Aorta (tissue), 5 donors: ENCODE data around the gene TRMT1. TPM values are rescaled to one million over a fixed set of nuclear protein-coding genes. Genes with fewer than 3 reads are reported as not detected.
A peak's percentile ranks its signal among the peaks of the same experiment; 100 is the strongest.

Experiments
- ATAC-seq: fragments of 200-7000 bp; cut with Tn5 transposase; one replicate; pipeline ENCODE4 v1.9.1; 2022; ENCODE audit warnings: moderate library complexity; ENCODE audit not compliant: low FRiP score
- DNase-seq, 2 donors: peaks; one replicate each; pipeline ENCODE4 v3.0.0-alpha.2; 2020
- H3K27ac ChIP-seq, 2 donors: one replicate each; pipeline ENCODE4 v1.5.1; 2013; ENCODE audit warnings: low read length in 2 of 2, mild to moderate bottlenecking in 2 of 2, moderate library complexity in 2 of 2, control low read depth in 1 of 2, inconsistent platforms in 1 of 2, low read depth in 1 of 2
- H3K27me3 ChIP-seq, 2 donors: one replicate each; pipeline ENCODE4 v1.6.1; 2013; ENCODE audit warnings: control low read depth in 1 of 2, low read length in 1 of 2, mild to moderate bottlenecking in 1 of 2, moderate library complexity in 1 of 2; ENCODE audit not compliant: insufficient read depth in 2 of 2, control insufficient read depth in 1 of 2
- H3K36me3 ChIP-seq, 2 donors: one replicate each; pipeline ENCODE4 v1.6.1; 2013; ENCODE audit warnings: control low read depth in 1 of 2, low read length in 1 of 2, mild to moderate bottlenecking in 1 of 2; ENCODE audit not compliant: insufficient read depth in 2 of 2, control insufficient read depth in 1 of 2
- H3K4me1 ChIP-seq, 2 donors: one replicate each; pipeline ENCODE4 v1.6.1; 2013; ENCODE audit warnings: low read length in 2 of 2, control low read depth in 1 of 2, mild to moderate bottlenecking in 1 of 2, moderate library complexity in 1 of 2; ENCODE audit not compliant: insufficient read depth in 2 of 2, control insufficient read depth in 1 of 2
- H3K4me3 ChIP-seq, 2 donors: one replicate each; pipeline ENCODE4 v1.5.1; 2013; ENCODE audit warnings: low read length in 2 of 2, control low read depth in 1 of 2, mild to moderate bottlenecking in 1 of 2
- H3K9me3 ChIP-seq: one replicate; pipeline ENCODE4 v1.6.1; 2013; ENCODE audit warnings: mild to moderate bottlenecking, low read length; ENCODE audit not compliant: control insufficient read depth
- WGBS, 2 donors: extraction: QIAGEN DNeasy Blood & Tissue Kit; methylation state at CpG; one replicate each; pipeline ENCODE4 v1.1.7; 2013; 5-methylcytosine and 5-hydroxymethylcytosine counted together
- intact Hi-C, 2 donors: fragments of 100-400 bp; cut with DNase I; formaldehyde crosslinking; loops; one replicate each; pipeline versions ENCODE4 v1.14.2 to v1.15.0; 2022
- polyA plus RNA-seq, 2 donors: library from polyadenylated mRNA; stranded (reverse); fragments of 200-250 nt; gene quantifications; one replicate each; pipeline ENCODE4 v1.2.3, GENCODE V29; 2013
- total RNA-seq, 2 donors: library from RNA; stranded (reverse); fragmentation: NEBNext Ultra II Directional; extraction: Animal tissue kit (Norgen Biotek cat#: 25700); gene quantifications; one replicate each; pipeline ENCODE4 v1.2.1, GENCODE V29; 2021
- donor health status: healthy with polysubstance abuse.
- donor health status: Bipolar disorder and iron deficiency.
- donor health status: DM: no; HTN: no; CAD: no.
- donor health status: DM: no; HTN: no; CAD: no.
- donor health status: DM: yes; HTN: yes; CAD: no.

TRMT1 gene
- total and polyA plus RNA-seq, 4 donors = 17.9 to 62.2 (median 25.2) TPM

- intact Hi-C loops = no loop called here
- Histone ChIP-seq H3K36me3 (no peaks in the 10 kb centered on the region), H3K27me3 (no peaks in the 10 kb centered on the region), H3K4me1 (no peaks in the 10 kb centered on the region), H3K9me3 (no peaks in the 10 kb centered on the region), H3K27ac (peak overlapping the region in 1 of 2 donors; percentile 15), H3K4me3 (no peak overlapping the region)
- DNase-seq = no peak
- ATAC-seq = no peak
- WGBS, 2 donors = 12 to 14% methylated on average over 8 of the region's 8 CpGs
Observed at GRCh38 chr19:13076320-13076719, 40.2 kb downstream of the TRMT1 start.

GRCh38 chr19:13074378-13074777 is 42.2 kb downstream of the TRMT1 start:
- Histone ChIP-seq H3K27me3 (no peaks in the 10 kb centered on the region), H3K4me3 (no peak overlapping the region), H3K36me3 (no peaks in the 10 kb centered on the region), H3K27ac (no peak overlapping the region), H3K4me1 (no peaks in the 10 kb centered on the region), H3K9me3 (no peaks in the 10 kb centered on the region)
- no peak for DNase-seq
- no peak for ATAC-seq
- WGBS, 2 donors = 45 to 49% methylated on average over 4 of the region's 4 CpGs
- intact Hi-C loops = no loop called here

GRCh38 chr19:13073263-13073662 is 43.3 kb downstream of the TRMT1 start:
- Histone ChIP-seq H3K4me1 (no peaks in the 10 kb centered on the region), H3K9me3 (no peaks in the 10 kb centered on the region), H3K27ac (peak overlapping the region in 1 of 2 donors; percentile 13), H3K4me3 (no peak overlapping the region), H3K27me3 (no peaks in the 10 kb centered on the region), H3K36me3 (no peaks in the 10 kb centered on the region)
- WGBS, 2 donors = 61 to 71% methylated on average over 5 of the region's 5 CpGs
- intact Hi-C loops = no loop called here
- ATAC-seq (no peak), DNase-seq (no peak)

- ATAC-seq (no peak), DNase-seq (no peak)
- Histone ChIP-seq H3K36me3 (no peaks in the 10 kb centered on the region), H3K27me3 (no peaks in the 10 kb centered on the region), H3K27ac (peak overlapping the region in 1 of 2 donors; percentile 0), H3K4me3 (no peak overlapping the region), H3K4me1 (no peaks in the 10 kb centered on the region), H3K9me3 (no peaks in the 10 kb centered on the region)
- WGBS, 2 donors = 38 to 50% methylated on average over 8 to 9 of the region's 9 CpGs
- intact Hi-C loops = no loop called here
Observed at GRCh38 chr19:13072188-13072908, 44.2 kb downstream of the TRMT1 start.

- Histone ChIP-seq H3K4me3 (no peak overlapping the region), H3K27ac (peak overlapping the region in 1 of 2 donors; percentile 71), H3K9me3 (no peaks in the 10 kb centered on the region), H3K36me3 (no peaks in the 10 kb centered on the region), H3K27me3 (no peaks in the 10 kb centered on the region), H3K4me1 (no peaks in the 10 kb centered on the region)
- ATAC-seq (no peak), DNase-seq (no peak)
- WGBS, 2 donors = 33 to 35% methylated on average over 9 of the region's 9 CpGs
- intact Hi-C loops = no loop called here
Observed at GRCh38 chr19:13071444-13072187, 44.9 kb downstream of the TRMT1 start.

GRCh38 chr19:13070425-13071140 is 46.0 kb downstream of the TRMT1 start:
- ATAC-seq = peak; percentile 33
- H3K4me3 ChIP-seq = no peak overlapping the region
- H3K36me3 ChIP-seq = no peaks in the 10 kb centered on the region
- no peaks in the 10 kb centered on the region for H3K27me3 ChIP-seq
- 32 to 47% methylated on average over 32 of the region's 32 CpGs for WGBS, 2 donors
- DNase-seq = no peak
- intact Hi-C loops = no loop called here
- peak overlapping the region; percentile 31 to 71 for H3K27ac ChIP-seq
- no peaks in the 10 kb centered on the region for H3K9me3 ChIP-seq
- no peaks in the 10 kb centered on the region for H3K4me1 ChIP-seq

- peak overlapping the region; percentile 31 to 71 for H3K27ac ChIP-seq
- ATAC-seq = peak; percentile 1
- H3K36me3 ChIP-seq = no peaks in the 10 kb centered on the region
- no peaks in the 10 kb centered on the region for H3K9me3 ChIP-seq
- peaks cover 0 to 3% of the 10 kb centered on the region in 2 donors for H3K4me1 ChIP-seq
- intact Hi-C loops = no loop called here
- H3K27me3 ChIP-seq = no peaks in the 10 kb centered on the region
- H3K4me3 ChIP-seq = no peak overlapping the region
- DNase-seq = no peak
- WGBS, 2 donors = 19 to 21% methylated on average over 20 of the region's 20 CpGs
Observed at GRCh38 chr19:13069415-13070359, 46.9 kb downstream of the TRMT1 start.
